Measurements from ENCODE around the gene NAV3. TPM values are rescaled to one million over a fixed set of nuclear protein-coding genes. Genes with fewer than 3 reads are reported as not detected.
A peak's percentile ranks its signal among the peaks of the same experiment; 100 is the strongest.

The NAV3 gene
- total RNA-seq, 1 donor from 2014 or later, result 43.8 TPM

GRCh38 chr12:78120306-78120705, 289.6 kb downstream of the NAV3 start:
- no peak for DNase-seq

- DNase-seq, result peak; percentile 53
These were observed 290.3 kb downstream of the NAV3 start for GRCh38 chr12:78120866-78121560.

- no peak for DNase-seq
These were observed 291.4 kb downstream of the NAV3 start for GRCh38 chr12:78121969-78122610.

GRCh38 chr12:78128211-78128610, 297.5 kb downstream of the NAV3 start:
- DNase-seq, result no peak

GRCh38 chr12:78143717-78144116, 313.0 kb downstream of the NAV3 start:
- no peak for DNase-seq

GRCh38 chr12:78145398-78145797, 314.7 kb downstream of the NAV3 start:
- no peak for DNase-seq

- no peak for DNase-seq
These were observed 315.7 kb downstream of the NAV3 start for GRCh38 chr12:78146365-78146772.

GRCh38 chr12:78149459-78149858, 318.8 kb downstream of the NAV3 start:
- no peak for DNase-seq

- no peak for DNase-seq
These were observed 324.9 kb downstream of the NAV3 start for GRCh38 chr12:78155546-78155945.

GRCh38 chr12:78156751-78157150, 326.1 kb downstream of the NAV3 start:
- no peak for DNase-seq

- DNase-seq, result no peak
These were observed 326.5 kb downstream of the NAV3 start for GRCh38 chr12:78157199-78157598.

- DNase-seq, result no peak
These were observed 333.5 kb downstream of the NAV3 start for GRCh38 chr12:78164154-78164553.

GRCh38 chr12:78167510-78167909, 336.8 kb downstream of the NAV3 start:
- DNase-seq, result no peak

- DNase-seq, result no peak
These were observed 340.4 kb downstream of the NAV3 start for GRCh38 chr12:78171061-78171460.

- no peak for DNase-seq
These were observed 345.9 kb downstream of the NAV3 start for GRCh38 chr12:78176643-78177042.

GRCh38 chr12:78177298-78177697, 346.6 kb downstream of the NAV3 start:
- no peak for DNase-seq

GRCh38 chr12:78179346-78179745, 348.7 kb downstream of the NAV3 start:
- no peak for DNase-seq

GRCh38 chr12:78181544-78182162, 351.0 kb downstream of the NAV3 start:
- peak; percentile 14 for DNase-seq

- DNase-seq, result no peak
These were observed 353.1 kb downstream of the NAV3 start for GRCh38 chr12:78183824-78184223.

GRCh38 chr12:78185109-78185508, 354.4 kb downstream of the NAV3 start:
- DNase-seq, result no peak

GRCh38 chr12:78185651-78186050, 355.0 kb downstream of the NAV3 start:
- no peak for DNase-seq

- DNase-seq, result no peak
These were observed 356.0 kb downstream of the NAV3 start for GRCh38 chr12:78186670-78187069.

GRCh38 chr12:78187741-78188140, 357.0 kb downstream of the NAV3 start:
- no peak for DNase-seq

GRCh38 chr12:78189656-78190055, 359.0 kb downstream of the NAV3 start:
- no peak for DNase-seq

All from skin of body (tissue), 2 donors.